B cell (primary cell): ENCODE data around the gene RBX1. TPM values are rescaled to one million over a fixed set of nuclear protein-coding genes. Genes with fewer than 3 reads are reported as not detected.

Experiments used
- ATAC-seq: fragments of 200-7000 bp; cut with Tn5 transposase; one replicate; pipeline ENCODE4 v1.10.0; 2021; ENCODE audit warnings: low read depth, mild to moderate bottlenecking, moderate number of reproducible peaks, moderate library complexity
- CTCF ChIA-PET: fragments of 350-600 bp; sonication (Branson Sonifier 250); formaldehyde crosslinking; loops from one replicate; lab custom pipeline; 2021; ENCODE audit warnings: antibody characterized with exemption, inconsistent platforms; lab: Charles Lee
- POLR2A ChIA-PET: fragments of 350-600 bp; sonication (Branson Sonifier 250); formaldehyde crosslinking; loops from one replicate; lab custom pipeline; 2021; ENCODE audit warnings: antibody characterized with exemption; lab: Charles Lee
- DNase-seq: peaks from one replicate; pipeline ENCODE4 v3.0.0; 2013
- H2AFZ ChIP-seq: 2 replicates; pipeline ENCODE4 v1.6.1; 2012; ENCODE audit warnings: mild to moderate bottlenecking, low read depth, low read length; ENCODE audit not compliant: insufficient read depth, poor library complexity, severe bottlenecking
- H3K27ac ChIP-seq, 2 donors: 1 replicate in 1 of 2; 2 replicates in 1 of 2; pipeline ENCODE4 v1.5.1; 2012 to 2013; ENCODE audit warnings: low read length in 2 of 2, mild to moderate bottlenecking in 2 of 2, moderate library complexity in 1 of 2
- H3K27me3 ChIP-seq, 4 experiments: fragments of 200-600 bp in 1 of 4; sonication (generic) in 1 of 4; replicated peaks in 1 of 4; 1 replicate in 2 of 4; 2 replicates in 2 of 4; pipeline versions ENCODE4 v1.6.1 to v1.7.0; 2013 to 2016; ENCODE audit warnings: low read length in 3 of 4, mild to moderate bottlenecking in 2 of 4, mixed read lengths in 1 of 4, moderate library complexity in 1 of 4; ENCODE audit not compliant: insufficient read depth in 4 of 4, control insufficient read depth in 3 of 4; ENCODE audit errors: control extremely low read depth in 1 of 4
- H3K36me3 ChIP-seq, 2 experiments: replicated peaks in 1 of 2; 1 replicate in 1 of 2; 2 replicates in 1 of 2; pipeline versions ENCODE4 v1.6.1 to v1.7.1; 2013; ENCODE audit warnings: low read length in 1 of 2; ENCODE audit not compliant: insufficient read depth in 2 of 2, control insufficient read depth in 1 of 2; ENCODE audit errors: control extremely low read depth in 1 of 2, extremely low read depth in 1 of 2
- H3K4me1 ChIP-seq, 2 donors: fragments of 200-600 bp in 1 of 2; sonication (generic) in 1 of 2; 1 replicate in 1 of 2; 2 replicates in 1 of 2; pipeline versions ENCODE4 v1.5.1 to v1.6.1; 2013 to 2017; ENCODE audit warnings: low read length in 2 of 2; ENCODE audit not compliant: control insufficient read depth in 2 of 2, insufficient read depth in 2 of 2
- H3K4me2 ChIP-seq: replicated peaks from 2 replicates; pipeline ENCODE3; 2012; ENCODE audit warnings: mild to moderate bottlenecking, low read depth, low read length; ENCODE audit not compliant: poor library complexity, severe bottlenecking
- H3K4me3 ChIP-seq, 5 experiments: fragments of 200-600 bp in 1 of 5; sonication (generic) in 1 of 5; 1 replicate in 3 of 5; 2 replicates in 2 of 5; pipeline versions ENCODE4 v1.5.1 to v1.7.0; 2011 to 2016; ENCODE audit warnings: low read length in 4 of 5, mild to moderate bottlenecking in 4 of 5, low read depth in 2 of 5, control low read depth in 1 of 5, moderate library complexity in 1 of 5; ENCODE audit not compliant: insufficient read depth in 1 of 5; ENCODE audit errors: control extremely low read depth in 1 of 5, extremely low read depth in 1 of 5
- H3K79me2 ChIP-seq: fragments of 200-600 bp; sonication (generic); one replicate; pipeline ENCODE4 v1.6.0; 2016; ENCODE audit warnings: low read length; ENCODE audit not compliant: control insufficient read depth, insufficient read depth
- H3K9ac ChIP-seq: fragments of 200-600 bp; sonication (generic); 2 replicates; pipeline ENCODE4 v1.6.1; 2017; ENCODE audit warnings: mild to moderate bottlenecking, low read length, moderate library complexity
- H3K9me3 ChIP-seq, 3 donors: one replicate each; pipeline versions ENCODE4 v1.6.1 to v1.7.1; 2013; ENCODE audit warnings: low read length in 2 of 3; ENCODE audit not compliant: control insufficient read depth in 2 of 3, insufficient read depth in 1 of 3; ENCODE audit errors: control extremely low read depth in 1 of 3
- H4K20me1 ChIP-seq: 2 replicates; pipeline ENCODE4 v1.6.0; 2012; ENCODE audit warnings: mild to moderate bottlenecking, low read length; ENCODE audit not compliant: insufficient read depth, control insufficient read depth, poor library complexity, severe bottlenecking
- H3K27ac Mint-ChIP-seq: one replicate; pipeline ENCODE4 v1.8.0; 2021; ENCODE audit warnings: mixed read lengths
- H3K27me3 Mint-ChIP-seq: one replicate; pipeline ENCODE4 v1.8.0; 2021; ENCODE audit warnings: mixed read lengths
- H3K4me1 Mint-ChIP-seq: one replicate; pipeline ENCODE4 v1.8.0; 2021; ENCODE audit warnings: mixed read lengths
- H3K4me3 Mint-ChIP-seq: one replicate; pipeline ENCODE4 v1.8.0; 2021; ENCODE audit warnings: mixed read lengths
- H3K9me3 Mint-ChIP-seq: one replicate; pipeline ENCODE4 v1.8.0; 2022; ENCODE audit warnings: mixed read lengths; ENCODE audit not compliant: insufficient read depth
- EZH2 ChIP-seq: IDR thresholded peaks from 2 replicates; pipeline ENCODE4 v1.6.1; 2012; ENCODE audit warnings: borderline replicate concordance, low read depth, mild to moderate bottlenecking, moderate library complexity, low read length; ENCODE audit not compliant: insufficient read depth, poor library complexity, severe bottlenecking
- WGBS: methylation state at CpG from one replicate; pipeline ENCODE4 v1.1.5; 2013; ENCODE audit warnings: missing lambda C conversion rate; ENCODE audit not compliant: insufficient coverage; 5-methylcytosine and 5-hydroxymethylcytosine counted together
- intact Hi-C: fragments of 100-400 bp; cut with micrococcal nuclease; formaldehyde crosslinking; loops from one replicate; pipeline ENCODE4 v1.10.0; 2022
- polyA plus RNA-seq: library from polyadenylated mRNA; depleted of rRNA; stranded (reverse); fragments of >200 nt; gene quantifications from 2 replicates; pipeline ENCODE4 v1.2.3, GENCODE V29; 2012
- total RNA-seq, 2 donors: library from RNA; stranded (reverse); fragments of 120-200 nt in 1 of 2; gene quantifications; 1 replicate in 1 of 2; 2 replicates in 1 of 2; pipeline versions ENCODE4 v1.2.3 to v1.2.4, GENCODE V29; 2013 to 2022
- TF ChIP-seq, protein P1 (sequence below): fragments of 200-600 bp; IDR thresholded peaks from one replicate; pipeline ENCODE4 v1.8.0; 2022; ENCODE audit warnings: antibody characterized with exemption, mild to moderate bottlenecking

The RBX1 gene
- total and polyA plus RNA-seq, 2 donors (not counting 1 experiment from before 2014, with no cell fraction given), result 26.8 to 50.7 TPM

DNA sequence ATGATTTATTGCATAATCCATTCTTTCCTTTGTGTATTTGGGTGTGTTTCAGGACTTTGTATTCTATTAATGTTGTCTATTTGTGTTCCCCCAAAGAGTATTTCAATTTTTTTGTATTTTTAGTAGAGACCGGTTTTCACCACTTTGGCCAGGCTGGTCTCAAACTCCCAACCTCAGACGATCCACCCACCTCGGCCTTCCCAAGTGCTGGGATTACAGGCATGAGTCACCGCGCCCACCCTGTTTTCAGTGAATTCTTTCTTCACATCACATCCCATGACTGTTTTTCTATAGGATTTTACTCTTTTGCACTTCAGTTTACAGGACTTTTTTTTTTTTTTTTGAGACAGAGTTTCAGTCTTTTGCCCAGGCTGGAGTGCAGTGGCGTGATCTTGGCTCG, 46.3 kb downstream of the RBX1 start:
- Histone ChIP-seq H3K4me1 (no peaks in the 10 kb centered on the region), H3K4me2 (no peak overlapping the region), H3K27ac (no peak overlapping the region), H3K9me3 (no peaks in the 10 kb centered on the region), H3K79me2 (no peaks in the 10 kb centered on the region), H3K9ac (no peak overlapping the region), H3K4me3 (no peak overlapping the region), H3K36me3 (no peaks in the 10 kb centered on the region), H4K20me1 (no peaks in the 10 kb centered on the region), H2AFZ (no peak overlapping the region), H3K27me3 (peaks cover 0 to under 1% (median 0%) of the 10 kb centered on the region in 4 experiments)
- no peak for ATAC-seq
- ChIA-PET CTCF (no interaction called here), POLR2A (no interaction called here)
- WGBS, result 91% methylated on average over 4 of the region's 7 CpGs
- no peak for DNase-seq
- Mint-ChIP-seq H3K9me3 (peaks cover 2% of the 10 kb centered on the region), H3K27ac (no peak overlapping the region), H3K27me3 (peaks cover 12% of the 10 kb centered on the region), H3K4me3 (no peak overlapping the region), H3K4me1 (no peaks in the 10 kb centered on the region)
- intact Hi-C loops, result no loop called here
- TF ChIP-seq EZH2, result no peak
- TF ChIP-seq, protein P1, sequence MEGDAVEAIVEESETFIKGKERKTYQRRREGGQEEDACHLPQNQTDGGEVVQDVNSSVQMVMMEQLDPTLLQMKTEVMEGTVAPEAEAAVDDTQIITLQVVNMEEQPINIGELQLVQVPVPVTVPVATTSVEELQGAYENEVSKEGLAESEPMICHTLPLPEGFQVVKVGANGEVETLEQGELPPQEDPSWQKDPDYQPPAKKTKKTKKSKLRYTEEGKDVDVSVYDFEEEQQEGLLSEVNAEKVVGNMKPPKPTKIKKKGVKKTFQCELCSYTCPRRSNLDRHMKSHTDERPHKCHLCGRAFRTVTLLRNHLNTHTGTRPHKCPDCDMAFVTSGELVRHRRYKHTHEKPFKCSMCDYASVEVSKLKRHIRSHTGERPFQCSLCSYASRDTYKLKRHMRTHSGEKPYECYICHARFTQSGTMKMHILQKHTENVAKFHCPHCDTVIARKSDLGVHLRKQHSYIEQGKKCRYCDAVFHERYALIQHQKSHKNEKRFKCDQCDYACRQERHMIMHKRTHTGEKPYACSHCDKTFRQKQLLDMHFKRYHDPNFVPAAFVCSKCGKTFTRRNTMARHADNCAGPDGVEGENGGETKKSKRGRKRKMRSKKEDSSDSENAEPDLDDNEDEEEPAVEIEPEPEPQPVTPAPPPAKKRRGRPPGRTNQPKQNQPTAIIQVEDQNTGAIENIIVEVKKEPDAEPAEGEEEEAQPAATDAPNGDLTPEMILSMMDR, result no peak

DNA sequence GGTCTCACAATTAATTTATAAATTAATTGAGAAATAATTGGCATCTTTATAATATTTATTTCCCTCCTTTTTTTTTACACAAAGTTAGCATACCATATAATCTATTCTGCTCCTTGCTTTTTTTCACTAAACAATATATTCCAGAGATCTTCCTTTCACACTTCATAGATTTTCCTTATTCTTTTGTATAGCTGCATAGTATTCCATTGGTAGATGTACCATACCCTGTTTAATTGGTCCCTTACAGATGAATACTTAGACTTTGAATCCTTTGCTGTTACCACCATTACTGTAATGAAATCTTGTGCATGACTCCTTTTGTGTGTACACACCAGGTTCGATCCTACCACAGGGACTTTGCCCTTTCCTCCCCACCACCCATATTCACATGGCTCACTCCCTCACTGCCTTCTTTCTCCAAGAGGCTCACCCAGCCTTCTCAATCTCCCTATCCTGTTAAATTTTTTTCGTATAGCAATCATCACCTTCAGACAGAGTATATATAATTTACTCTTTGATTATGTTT, 48.9 kb downstream of the RBX1 start:
- H3K79me2 ChIP-seq, result no peaks in the 10 kb centered on the region
- no peaks in the 10 kb centered on the region for H3K36me3 ChIP-seq
- H3K9me3 ChIP-seq, result no peaks in the 10 kb centered on the region
- H4K20me1 ChIP-seq, result no peaks in the 10 kb centered on the region
- H3K4me2 ChIP-seq, result no peak overlapping the region
- TF ChIP-seq, protein P1, result no peak
- TF ChIP-seq EZH2, result no peak
- H3K4me1 Mint-ChIP-seq, result no peaks in the 10 kb centered on the region
- no peak overlapping the region for H3K27ac ChIP-seq
- no peaks in the 10 kb centered on the region for H3K27me3 Mint-ChIP-seq
- H3K4me3 ChIP-seq, result no peak overlapping the region
- ATAC-seq (no peak), DNase-seq (no peak)
- H3K27me3 ChIP-seq, result no peaks in the 10 kb centered on the region
- ChIA-PET CTCF (no interaction called here), POLR2A (no interaction called here)
- no peak overlapping the region for H3K27ac Mint-ChIP-seq
- intact Hi-C loops, result no loop called here
- H3K9ac ChIP-seq, result no peak overlapping the region
- no peaks in the 10 kb centered on the region for H3K4me1 ChIP-seq
- peaks cover 2% of the 10 kb centered on the region for H3K9me3 Mint-ChIP-seq
- WGBS, result 100% methylated on average over 1 of the region's 2 CpGs
- no peak overlapping the region for H2AFZ ChIP-seq
- H3K4me3 Mint-ChIP-seq, result no peak overlapping the region
